Activated B cell treated with CpG ODN at 0.5 μM for 24 hours (primary cell): ENCODE results near the gene KCNC1. TPM values are rescaled to one million over a fixed set of nuclear protein-coding genes. Genes with fewer than 3 reads are reported as not detected.

Source experiments
- ATAC-seq: fragments of 200-7000 bp; cut with Tn5 transposase; one replicate; pipeline ENCODE4 v1.10.0; 2021; ENCODE audit warnings: low read depth, mild to moderate bottlenecking, moderate library complexity
- CTCF ChIA-PET: fragments of 350-600 bp; sonication (Branson Sonifier 250); formaldehyde crosslinking; loops from one replicate; lab custom pipeline; 2021; ENCODE audit warnings: antibody characterized with exemption; lab: Charles Lee
- POLR2A ChIA-PET: fragments of 350-600 bp; sonication (Branson Sonifier 250); formaldehyde crosslinking; loops from one replicate; lab custom pipeline; 2021; ENCODE audit warnings: antibody characterized with exemption; lab: Charles Lee
- DNase-seq: peaks from one replicate; pipeline ENCODE4 v3.0.0; 2022
- H3K27ac Mint-ChIP-seq: one replicate; pipeline ENCODE4 v1.8.0; 2020; ENCODE audit warnings: mixed read lengths
- H3K27me3 Mint-ChIP-seq: one replicate; pipeline ENCODE4 v1.8.0; 2021; ENCODE audit warnings: mixed read lengths
- H3K36me3 Mint-ChIP-seq: one replicate; pipeline ENCODE4 v1.8.0; 2021; ENCODE audit warnings: low read depth, mixed read lengths
- H3K4me1 Mint-ChIP-seq: one replicate; pipeline ENCODE4 v1.8.0; 2021; ENCODE audit warnings: mixed read lengths
- H3K4me3 Mint-ChIP-seq: one replicate; pipeline ENCODE4 v1.8.0; 2020; ENCODE audit warnings: mild to moderate bottlenecking, mixed read lengths
- H3K9me3 Mint-ChIP-seq: one replicate; pipeline ENCODE4 v1.8.0; 2020; ENCODE audit warnings: mixed read lengths
- CTCF ChIP-seq: fragments of 200-600 bp; IDR thresholded peaks from one replicate; pipeline ENCODE4 v1.8.0; 2022; ENCODE audit warnings: antibody characterized with exemption, mild to moderate bottlenecking
- intact Hi-C: fragments of 100-400 bp; cut with micrococcal nuclease; formaldehyde crosslinking; loops from one replicate; pipeline ENCODE4 v1.15.1; 2024
- total RNA-seq: library from RNA; stranded (reverse); gene quantifications from 2 replicates; pipeline ENCODE4 v1.2.3, GENCODE V29; 2022

KCNC1 gene
- total RNA-seq, 1 donor from 2014 or later = not detected

GRCh38 chr11:17725174-17725573 is 9.4 kb upstream of the KCNC1 start:
- Mint-ChIP-seq H3K4me3 (no peak overlapping the region), H3K36me3 (no peaks in the 10 kb centered on the region), H3K27me3 (peaks cover 33% of the 10 kb centered on the region), H3K9me3 (no peaks in the 10 kb centered on the region), H3K27ac (no peak overlapping the region), H3K4me1 (no peaks in the 10 kb centered on the region)
- DNase-seq (no peak), ATAC-seq (no peak)
- intact Hi-C loops = no loop called here
- ChIA-PET POLR2A (no interaction called here), CTCF (no interaction called here)
- no peak for TF ChIP-seq CTCF

GRCh38 chr11:17730137-17730536 is 4.4 kb upstream of the KCNC1 start:
- no peak for DNase-seq
- ChIA-PET CTCF (interaction anchor here (1.5 to 1.9 kb wide), 3 partner anchors 9 to 250 kb away, joined by 4 to 62 read pairs (median 9); no protein-coding TSS in a partner anchor), POLR2A (no interaction called here)
- Mint-ChIP-seq H3K4me1 (peaks cover 5% of the 10 kb centered on the region), H3K36me3 (no peaks in the 10 kb centered on the region), H3K9me3 (no peaks in the 10 kb centered on the region), H3K27ac (no peak overlapping the region), H3K27me3 (peaks cover 39% of the 10 kb centered on the region), H3K4me3 (no peak overlapping the region)
- intact Hi-C loops = loop anchor here (5.0 kb wide), 2 partner anchors 343 to 377 kb away; partner anchors contain the start of genes KCNJ11 and SAAL1
- no peak for TF ChIP-seq CTCF
- ATAC-seq = no peak

GRCh38 chr11:17730608-17731462 is 3.7 kb upstream of the KCNC1 start:
- POLR2A ChIA-PET = interaction anchor here (0.5 kb wide), 1 partner anchor 403 kb away, joined by 3 read pairs; no protein-coding TSS in a partner anchor
- CTCF ChIA-PET = interaction anchor here (1.0 to 1.9 kb wide), 10 partner anchors 9 to 255 kb away, joined by 3 to 62 read pairs (median 5); no protein-coding TSS in a partner anchor
- no peaks in the 10 kb centered on the region for H3K36me3 Mint-ChIP-seq
- ATAC-seq = peak; percentile 73
- intact Hi-C loops = loop anchor here (1.0 to 5.0 kb wide), 3 partner anchors 248 to 376 kb away; partner anchors contain the start of genes KCNJ11 and SAAL1
- no peaks in the 10 kb centered on the region for H3K9me3 Mint-ChIP-seq
- peaks cover 5% of the 10 kb centered on the region for H3K4me1 Mint-ChIP-seq
- peak; percentile 42 for DNase-seq
- peaks cover 39% of the 10 kb centered on the region for H3K27me3 Mint-ChIP-seq
- no peak overlapping the region for H3K4me3 Mint-ChIP-seq
- H3K27ac Mint-ChIP-seq = no peak overlapping the region
- TF ChIP-seq CTCF = no peak

GRCh38 chr11:17733261-17733660 is 1.3 kb upstream of the KCNC1 start:
- H3K36me3 Mint-ChIP-seq = no peaks in the 10 kb centered on the region
- no peak overlapping the region for H3K27ac Mint-ChIP-seq
- intact Hi-C loops = loop anchor here (5.0 kb wide), 2 partner anchors 346 to 374 kb away; partner anchors contain the start of genes KCNJ11 and SAAL1
- CTCF ChIA-PET = interaction anchor here (1.2 kb wide), 1 partner anchor 245 kb away, joined by 6 read pairs; no protein-coding TSS in a partner anchor
- no peak for ATAC-seq
- TF ChIP-seq CTCF = no peak
- DNase-seq = no peak
- H3K27me3 Mint-ChIP-seq = peaks cover 50% of the 10 kb centered on the region
- POLR2A ChIA-PET = no interaction called here
- H3K9me3 Mint-ChIP-seq = no peaks in the 10 kb centered on the region
- peaks cover 5% of the 10 kb centered on the region for H3K4me1 Mint-ChIP-seq
- no peak overlapping the region for H3K4me3 Mint-ChIP-seq
